IMR-90 (cell line): ENCODE data around the gene CNNM3. TPM values are rescaled to one million over a fixed set of nuclear protein-coding genes. Genes with fewer than 3 reads are reported as not detected.

Experiments
- ATAC-seq: fragments of 200-7000 bp; cut with Tn5 transposase; 2 replicates; pipeline ENCODE4 v1.9.1; 2020; ENCODE audit warnings: low read depth, mild to moderate bottlenecking, moderate library complexity
- BruUV-seq: library from RNA; stranded (reverse); fragments of 400-500 nt; replicated peaks from 2 replicates; lab custom pipeline; 2021; lab: Mats Ljungman, UMichigan
- CTCF ChIA-PET: fragments of 300-600 bp; formaldehyde crosslinking; extraction: SDS; loops from one replicate; lab custom pipeline; 2021; ENCODE audit warnings: antibody characterized with exemption; lab: Yijun Ruan, JAX
- POLR2A ChIA-PET: fragments of 300-600 bp; sonication (Branson Sonifier 250); formaldehyde crosslinking; loops from one replicate; lab custom pipeline; 2022; ENCODE audit warnings: antibody characterized with exemption; ENCODE audit not compliant: unreplicated experiment; lab: Charles Lee
- DNase-seq: peaks from one replicate; pipeline ENCODE4 v3.0.0; 2013
- H2AFZ ChIP-seq: replicated peaks from 2 replicates; pipeline ENCODE3; 2013; ENCODE audit warnings: low read length, mild to moderate bottlenecking; ENCODE audit not compliant: poor library complexity
- H2AK5ac ChIP-seq: 2 replicates; pipeline ENCODE4 v1.6.1; 2013; ENCODE audit warnings: low read depth, low read length, inconsistent platforms
- H2AK9ac ChIP-seq: replicated peaks from 2 replicates; pipeline ENCODE3; 2013; ENCODE audit warnings: mild to moderate bottlenecking, low read depth, low read length, moderate library complexity; ENCODE audit not compliant: poor library complexity
- H2BK120ac ChIP-seq: 2 replicates; pipeline ENCODE4 v1.6.1; 2013; ENCODE audit warnings: low read depth, low read length, inconsistent platforms
- H2BK15ac ChIP-seq: 3 replicates; pipeline ENCODE4 v1.6.1; 2013; ENCODE audit warnings: low read depth, low read length, inconsistent platforms
- H2BK20ac ChIP-seq: 2 replicates; pipeline ENCODE4 v1.6.1; 2013; ENCODE audit warnings: low read depth, mild to moderate bottlenecking, inconsistent platforms, low read length, moderate library complexity
- H2BK5ac ChIP-seq: 2 replicates; pipeline ENCODE4 v1.6.1; 2013; ENCODE audit warnings: mild to moderate bottlenecking, low read depth, low read length, inconsistent platforms; ENCODE audit not compliant: poor library complexity, severe bottlenecking
- H3K14ac ChIP-seq: replicated peaks from 2 replicates; pipeline ENCODE4 v1.6.1; 2013; ENCODE audit warnings: low read depth, low read length, inconsistent platforms
- H3K18ac ChIP-seq: 2 replicates; pipeline ENCODE4 v1.6.1; 2013; ENCODE audit warnings: low read depth, low read length, control low read depth
- H3K23ac ChIP-seq: 2 replicates; pipeline ENCODE4 v1.6.1; 2013; ENCODE audit warnings: low read depth, low read length, inconsistent platforms
- H3K27ac ChIP-seq: 2 replicates; pipeline ENCODE4 v1.5.1; 2013; ENCODE audit warnings: mild to moderate bottlenecking, control low read depth, low read length; ENCODE audit not compliant: insufficient read depth
- H3K27me3 ChIP-seq: 2 replicates; pipeline ENCODE4 v1.6.1; 2013; ENCODE audit warnings: low read length; ENCODE audit not compliant: control insufficient read depth, insufficient read depth
- H3K36me3 ChIP-seq: 2 replicates; pipeline ENCODE4 v1.6.1; 2013; ENCODE audit warnings: low read length, mixed read lengths; ENCODE audit not compliant: control insufficient read depth, insufficient read depth
- H3K4ac ChIP-seq: 2 replicates; pipeline ENCODE4 v1.6.1; 2013; ENCODE audit warnings: low read depth, low read length, inconsistent platforms
- H3K4me1 ChIP-seq: 2 replicates; pipeline ENCODE4 v1.6.1; 2013; ENCODE audit warnings: low read length, mixed read lengths; ENCODE audit not compliant: control insufficient read depth, insufficient read depth
- H3K4me2 ChIP-seq: 2 replicates; pipeline ENCODE4 v1.6.1; 2013; ENCODE audit warnings: low read depth, mild to moderate bottlenecking, control low read depth, low read length, moderate library complexity
- H3K4me3 ChIP-seq: 2 replicates; pipeline ENCODE4 v1.5.1; 2013; ENCODE audit warnings: low read depth, mild to moderate bottlenecking, control low read depth, low read length, moderate library complexity; ENCODE audit not compliant: insufficient read depth
- H3K56ac ChIP-seq: 2 replicates; pipeline ENCODE4 v1.6.1; 2013; ENCODE audit warnings: low read length, inconsistent platforms; ENCODE audit not compliant: insufficient read depth; ENCODE audit errors: extremely low read depth
- H3K79me1 ChIP-seq, 2 experiments: 2 replicates each; pipeline ENCODE4 v1.6.1; 2013; ENCODE audit warnings: low read length in 2 of 2, inconsistent platforms in 1 of 2, low read depth in 1 of 2
- H3K9ac ChIP-seq: 2 replicates; pipeline ENCODE4 v1.6.1; 2013; ENCODE audit warnings: low read depth, low read length, control low read depth
- H3K9me1 ChIP-seq: 2 replicates; pipeline ENCODE4 v1.6.1; 2013; ENCODE audit warnings: low read length, inconsistent platforms; ENCODE audit not compliant: insufficient read depth
- H3K9me3 ChIP-seq: 2 replicates; pipeline ENCODE4 v1.6.1; 2013; ENCODE audit warnings: low read length; ENCODE audit not compliant: control insufficient read depth, insufficient read depth
- H4K20me1 ChIP-seq: 2 replicates; pipeline ENCODE4 v1.6.1; 2013; ENCODE audit warnings: low read length, inconsistent platforms; ENCODE audit not compliant: insufficient read depth
- H4K5ac ChIP-seq: 2 replicates; pipeline ENCODE4 v1.6.1; 2013; ENCODE audit warnings: mild to moderate bottlenecking, low read depth, low read length, control low read depth
- H4K8ac ChIP-seq, 2 experiments: 2 replicates each; pipeline ENCODE4 v1.6.1; 2013; ENCODE audit warnings: low read depth in 2 of 2, low read length in 2 of 2, control low read depth in 1 of 2, inconsistent platforms in 1 of 2
- H4K91ac ChIP-seq: 2 replicates; pipeline ENCODE4 v1.6.1; 2013; ENCODE audit warnings: low read depth, low read length, inconsistent platforms; ENCODE audit not compliant: insufficient read depth
- MAZ ChIP-seq: IDR thresholded peaks from 2 replicates; pipeline ENCODE4 v1.6.1; 2012; ENCODE audit warnings: low read depth, mild to moderate bottlenecking, low read length, improper control_type of control experiment, moderate library complexity, borderline replicate concordance
- SMC3 ChIP-seq: fragments of 150-350 bp; IDR thresholded peaks from 2 replicates; pipeline ENCODE4 v1.6.1; 2016; ENCODE audit warnings: low read depth, mild to moderate bottlenecking, antibody characterized with exemption, low read length, moderate library complexity
- WGBS, 2 experiments: methylation state at CpG; one replicate each; pipeline versions ENCODE4 v1.1.5 to v1.1.7; 2013; ENCODE audit warnings: missing lambda C conversion rate in 2 of 2; ENCODE audit not compliant: insufficient read length in 1 of 2; ENCODE audit errors: extremely low coverage in 2 of 2; 5-methylcytosine and 5-hydroxymethylcytosine counted together
- dilution Hi-C: fragments of 300-500 bp; cut with HindIII; formaldehyde crosslinking; loops from one replicate; pipeline ENCODE4 v1.14.3; 2018; ENCODE audit warnings: low sequenced_read_pairs; ENCODE audit not compliant: unreplicated experiment
- in situ Hi-C: fragments of 300-500 bp; cut with MboI; formaldehyde crosslinking; loops from 3 replicates; pipeline ENCODE4 v1.14.3; 2019; ENCODE audit warnings: low sequenced_read_pairs, inconsistent platforms, mixed read lengths
- intact Hi-C: fragments of 100-400 bp; cut with micrococcal nuclease; formaldehyde crosslinking; loops from 2 replicates; pipeline ENCODE4 v1.10.0; 2022
- polyA plus RNA-seq, 3 experiments: library from polyadenylated mRNA; depleted of rRNA; stranded (reverse); fragments of >200 nt; gene quantifications; 2 replicates each; pipeline ENCODE4 v1.2.3, GENCODE V29; 2012; ENCODE audit warnings: low replicate concordance in 1 of 3
- total RNA-seq: library from RNA; depleted of rRNA; stranded (reverse); fragments of >200 nt; gene quantifications from 2 replicates; pipeline ENCODE4 v1.2.3, GENCODE V29; 2012

Gene CNNM3
- total and polyA plus RNA-seq, 2 of the 4 experiments (the other 2 are of a cell fraction) = 2.3 to 6.1 TPM

DNA sequence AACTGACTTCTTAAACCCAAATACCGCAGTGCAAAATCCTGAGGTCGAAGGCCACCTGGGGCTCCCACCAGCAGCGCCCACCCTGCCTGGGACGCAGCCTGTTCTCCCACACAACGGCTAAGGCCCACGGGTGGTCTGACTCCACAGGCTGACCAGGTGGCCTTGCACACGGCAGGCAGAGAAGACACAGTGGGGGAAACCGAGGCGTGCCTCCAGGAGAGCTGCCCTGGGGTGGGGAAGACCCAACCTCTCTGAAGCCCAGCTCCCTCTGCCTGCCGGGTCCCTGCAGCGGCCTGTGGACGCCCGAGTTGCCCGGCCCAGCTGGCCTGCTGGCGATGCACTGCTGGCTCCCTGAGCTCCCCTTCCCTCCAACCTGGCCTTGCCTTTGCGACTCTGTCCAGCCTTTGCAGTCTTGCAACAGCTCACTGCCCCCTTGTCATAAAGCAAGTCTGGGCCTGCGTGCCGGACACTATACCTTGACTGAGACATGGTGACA is 63.5 kb downstream of the CNNM3 start:
- Histone ChIP-seq H3K79me1 (no peaks in the 10 kb centered on the region), H3K27ac (no peak overlapping the region), H4K91ac (no peak overlapping the region), H4K8ac (no peak overlapping the region), H2AK9ac (no peak overlapping the region), H3K9me1 (no peaks in the 10 kb centered on the region), H4K20me1 (no peaks in the 10 kb centered on the region), H2AK5ac (no peak overlapping the region), H3K36me3 (no peaks in the 10 kb centered on the region), H4K5ac (no peak overlapping the region), H3K14ac (no peak overlapping the region), H3K18ac (no peak overlapping the region), H3K4ac (no peak overlapping the region), H2BK5ac (no peak overlapping the region), H3K4me1 (peaks cover 9% of the 10 kb centered on the region), H3K4me3 (no peak overlapping the region), H2BK120ac (no peak overlapping the region), H3K9ac (no peak overlapping the region), H3K4me2 (no peak overlapping the region), H3K23ac (no peak overlapping the region), H3K9me3 (no peaks in the 10 kb centered on the region), H3K56ac (no peak overlapping the region), H3K27me3 (peaks cover 17% of the 10 kb centered on the region; the same call in 1 of the 2 replicates), H2BK15ac (no peak overlapping the region), H2AFZ (no peak overlapping the region), H2BK20ac (no peak overlapping the region)
- 87% methylated on average over 7 of the region's 18 CpGs; no CpG with 5 or more reads in 1 of the 2 experiments for WGBS, 2 experiments
- POLR2A ChIA-PET = no interaction called here
- TF ChIP-seq SMC3 (no peak), MAZ (no peak)
- DNase-seq (no peak), ATAC-seq (no peak)
- in situ Hi-C loops = no loop called here
- dilution Hi-C loops = no loop called here
- no TSS peak for BruUV-seq
- CTCF ChIA-PET = interaction anchor here (0.6 kb wide), 1 partner anchor 233 kb away, joined by 3 read pairs; no protein-coding TSS in a partner anchor
- intact Hi-C loops = no loop called here
